ENCODE data around the gene IFNA2. TPM values are rescaled to one million over a fixed set of nuclear protein-coding genes. Genes with fewer than 3 reads are reported as not detected.
"Not testable (repeated sequence)": the region's sequence is repeated elsewhere in the genome, so short reads cannot be mapped to it uniquely, and the experiment has no call there.

IFNA2 gene
- total RNA-seq = not detected
- not detected for polyA plus RNA-seq
- total RNA-seq = not detected

DNA sequence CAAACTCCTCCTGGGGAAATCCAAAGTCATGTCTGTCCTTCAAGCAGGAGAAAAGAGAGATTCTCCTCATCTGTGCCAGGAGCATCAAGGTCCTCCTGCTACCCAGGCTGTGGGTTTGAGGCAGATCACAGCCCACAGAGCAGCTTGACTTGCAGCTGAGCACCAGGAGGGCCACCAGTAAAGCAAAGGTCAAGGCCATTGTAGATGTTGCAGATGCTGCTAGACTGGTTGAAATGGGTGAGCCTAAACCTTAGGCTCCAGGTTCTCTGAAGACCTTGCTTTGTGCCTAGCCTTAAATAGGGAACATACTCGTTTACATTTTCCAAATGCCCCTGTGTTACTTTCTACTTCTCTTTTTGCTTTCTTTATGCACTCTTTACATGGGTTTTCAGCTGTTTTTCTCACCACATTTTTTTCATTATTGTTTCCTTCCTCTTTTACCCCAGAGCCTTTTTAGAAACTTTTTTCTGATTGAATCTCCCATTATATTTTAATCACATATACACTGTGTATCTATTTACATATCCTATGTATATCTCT lies at the start of gene IFNA2:
IFNA2 (minus strand) TSS at position 268 of the 540 bp plus-strand sequence; CDS start at position 199, 69 bp downstream.
- Histone ChIP-seq H3K4me1 (ENCODE audit: control insufficient read depth in 2 of 2, insufficient read depth in 2 of 2, low read length in 2 of 2) (no peaks in the 10 kb centered on the region), H3K9me3 (ENCODE audit: control insufficient read depth in 2 of 3, low read length in 3 of 3) (no peaks in the 10 kb centered on the region), H3K27ac (ENCODE audit: low read depth, low read length) (no peak within 1 kb of the TSS), H3K4me3 (ENCODE audit: low read length) (no peak within 1 kb of the TSS), H3K27me3 (ENCODE audit: control insufficient read depth in 2 of 2, insufficient read depth in 2 of 2, low read length in 2 of 2) (no peaks in the 10 kb centered on the region), H3K36me3 (ENCODE audit: control insufficient read depth in 2 of 3, insufficient read depth in 3 of 3, low read length in 3 of 3) (no peaks in the 10 kb centered on the region)
- ChIA-PET CTCF (interaction anchor here (1.5 kb wide), 1 partner anchor 11 kb away, joined by 5 read pairs; no protein-coding TSS in a partner anchor), POLR2A (no interaction called here)
- peaks cover 0 to 17% (median 6%) of the 10 kb centered on the region in 7 donors for H3K4me1 Mint-ChIP-seq
- H3K27me3 Mint-ChIP-seq = peaks cover 29 to 63% (median 40%) of the 10 kb centered on the region in 5 donors
- intact Hi-C loops (cut with micrococcal nuclease) = no loop called here
- H3K4me3 Mint-ChIP-seq = no peak within 1 kb of the TSS
- H3K9me3 Mint-ChIP-seq = no peaks in the 10 kb centered on the region
- ATAC-seq (peak; percentile 18), DNase-seq (no peak)
- H3K27ac Mint-ChIP-seq = peak within 1 kb of the TSS in 1 of 9 donors; percentile 10
- no peaks in the 10 kb centered on the region for H3K36me3 Mint-ChIP-seq

DNA sequence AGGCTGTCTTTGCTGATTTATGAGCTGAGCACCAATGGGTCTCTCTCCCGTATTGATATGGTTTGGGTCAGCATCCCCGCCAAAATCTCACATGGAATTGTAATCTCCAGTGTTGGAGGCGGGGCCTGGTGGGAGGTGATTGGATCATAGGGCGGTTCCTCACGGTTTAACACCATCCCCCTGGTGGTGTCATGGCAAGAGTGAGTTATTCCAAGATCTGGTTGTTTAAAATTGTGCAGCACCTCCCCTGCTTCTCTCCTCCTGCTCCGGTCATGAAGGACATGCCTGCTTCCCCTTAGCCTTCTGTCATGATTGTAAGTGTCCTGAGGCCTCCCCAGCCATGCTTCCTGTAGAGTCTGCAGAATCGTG lies 49.8 kb upstream of the IFNA2 start:
- H3K27ac Mint-ChIP-seq; H3K9me3 ChIP-seq (ENCODE audit: control insufficient read depth in 2 of 3, low read length in 3 of 3); H3K4me1 ChIP-seq (ENCODE audit: control insufficient read depth in 2 of 2, insufficient read depth in 2 of 2, low read length in 2 of 2); H3K4me1 Mint-ChIP-seq; H3K36me3 ChIP-seq (ENCODE audit: control insufficient read depth in 2 of 3, insufficient read depth in 3 of 3, low read length in 3 of 3); H3K27me3 ChIP-seq (ENCODE audit: control insufficient read depth in 2 of 2, insufficient read depth in 2 of 2, low read length in 2 of 2); H3K9me3 Mint-ChIP-seq; intact Hi-C loops (cut with micrococcal nuclease); H3K27ac ChIP-seq (ENCODE audit: low read depth, low read length); POLR2A ChIA-PET; ATAC-seq; DNase-seq; H3K36me3 Mint-ChIP-seq; H3K4me3 Mint-ChIP-seq; H3K4me3 ChIP-seq (ENCODE audit: low read length): not testable (repeated sequence)
- peaks cover 22 to 49% (median 31%) of the 10 kb centered on the region in 5 donors for H3K27me3 Mint-ChIP-seq
- CTCF ChIA-PET = interaction anchor here (0.5 to 1.9 kb wide), 14 partner anchors 9 to 356 kb away, joined by 3 to 11 read pairs (median 4); no protein-coding TSS in a partner anchor

DNA sequence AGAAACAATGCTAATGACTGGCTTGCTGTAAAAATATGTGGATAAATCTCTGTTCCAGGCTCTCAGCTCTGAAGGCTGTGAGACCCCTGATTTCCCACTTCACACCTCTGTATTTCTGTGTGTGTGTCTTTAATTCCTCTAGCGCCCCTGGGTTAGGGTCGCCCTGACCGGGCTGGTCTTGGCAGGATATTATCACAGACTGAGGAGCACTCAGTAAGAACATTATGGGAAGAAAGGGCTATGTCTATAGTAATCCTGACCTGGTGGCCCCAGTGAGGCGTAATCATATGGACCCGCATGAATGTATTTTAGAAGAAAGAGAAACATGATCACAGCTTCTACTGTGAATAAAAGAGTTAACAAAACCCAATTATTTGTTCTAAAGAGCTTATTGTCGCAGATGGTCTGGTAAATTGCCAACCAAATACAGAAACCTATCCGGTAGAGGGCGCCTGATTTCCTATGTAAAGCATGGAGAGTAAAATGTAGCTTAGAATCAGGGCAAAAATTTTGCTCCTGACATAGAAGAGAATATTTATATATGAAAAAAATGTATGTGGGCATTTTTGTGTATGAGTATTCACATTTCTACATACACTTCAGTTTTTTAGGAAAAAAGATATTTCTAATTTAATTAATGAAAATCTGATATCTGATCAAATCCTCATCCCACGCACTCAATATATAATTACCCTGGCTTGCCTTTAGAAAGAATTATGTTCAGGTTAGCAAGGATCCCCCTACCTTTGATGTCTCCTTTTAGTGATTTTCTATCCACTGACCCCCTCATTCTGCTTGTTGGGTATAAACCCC lies 49.2 kb upstream of the IFNA2 start:
- H3K27me3 Mint-ChIP-seq = peaks cover 22 to 52% (median 34%) of the 10 kb centered on the region in 5 donors
- H3K4me1 Mint-ChIP-seq = no peaks in the 10 kb centered on the region
- H3K9me3 Mint-ChIP-seq = no peaks in the 10 kb centered on the region
- DNase-seq (peak in 7 of 9 donors; percentile 20 to 60 (median 50)), ATAC-seq (peak; percentile 62)
- no peak overlapping the region for H3K27ac Mint-ChIP-seq
- no peak overlapping the region for H3K4me3 Mint-ChIP-seq
- Histone ChIP-seq H3K27me3 (ENCODE audit: control insufficient read depth in 2 of 2, insufficient read depth in 2 of 2, low read length in 2 of 2) (no peaks in the 10 kb centered on the region), H3K36me3 (ENCODE audit: control insufficient read depth in 2 of 3, insufficient read depth in 3 of 3, low read length in 3 of 3) (no peaks in the 10 kb centered on the region), H3K9me3 (ENCODE audit: control insufficient read depth in 2 of 3, low read length in 3 of 3) (no peaks in the 10 kb centered on the region), H3K27ac (ENCODE audit: low read depth, low read length) (no peak overlapping the region), H3K4me3 (ENCODE audit: low read length) (no peak overlapping the region), H3K4me1 (ENCODE audit: control insufficient read depth in 2 of 2, insufficient read depth in 2 of 2, low read length in 2 of 2) (no peaks in the 10 kb centered on the region)
- intact Hi-C loops (cut with micrococcal nuclease) = loop anchor here (1.0 kb wide), 3 partner anchors 21 to 355 kb away; no protein-coding TSS in a partner anchor
- ChIA-PET CTCF (interaction anchor here (0.5 to 1.9 kb wide), 17 partner anchors 10 to 356 kb away, joined by 3 to 11 read pairs (median 4); no protein-coding TSS in a partner anchor), POLR2A (interaction anchor here (0.6 kb wide), 1 partner anchor 8 kb away, joined by 3 read pairs; no protein-coding TSS in a partner anchor)
- no peaks in the 10 kb centered on the region for H3K36me3 Mint-ChIP-seq

DNA sequence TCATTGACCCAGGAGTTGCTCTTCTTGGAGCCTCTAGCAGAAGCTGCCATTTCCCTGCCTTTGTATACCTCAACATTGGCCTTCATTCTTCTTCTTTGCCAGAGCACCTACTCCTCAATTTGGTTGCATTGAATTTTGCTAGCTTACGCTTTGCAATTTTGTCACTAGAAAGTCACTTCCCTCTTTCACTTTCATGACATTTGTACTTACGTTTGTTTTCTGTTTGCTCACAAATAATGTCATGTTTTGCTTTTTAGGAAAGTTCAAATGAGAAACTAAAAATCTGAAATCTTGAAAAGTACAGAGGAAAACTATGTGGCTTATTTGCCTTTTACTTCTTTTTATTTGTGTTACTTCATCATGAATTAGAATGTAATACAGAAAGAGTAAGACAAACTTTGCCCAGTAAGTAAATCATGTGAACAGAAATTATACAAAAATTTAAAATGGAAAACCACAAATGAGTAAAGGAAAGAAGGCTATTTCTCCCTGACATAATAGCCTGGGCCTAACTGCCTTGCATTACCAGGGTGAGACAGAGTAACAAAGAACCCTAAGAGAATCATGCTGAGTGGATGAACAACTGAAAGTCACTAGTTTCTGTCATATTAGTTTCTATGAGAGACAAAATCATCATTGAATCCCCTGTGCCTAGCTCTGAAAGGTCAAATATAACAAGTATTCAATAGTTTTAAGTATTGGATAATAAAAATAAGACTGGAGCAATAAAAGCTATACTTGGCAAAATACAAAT lies 47.7 kb upstream of the IFNA2 start:
- H3K27me3 ChIP-seq (ENCODE audit: control insufficient read depth in 2 of 2, insufficient read depth in 2 of 2, low read length in 2 of 2) = no peaks in the 10 kb centered on the region
- H3K27ac Mint-ChIP-seq = no peak overlapping the region
- H3K9me3 ChIP-seq (ENCODE audit: control insufficient read depth in 2 of 3, low read length in 3 of 3) = no peaks in the 10 kb centered on the region
- DNase-seq (no peak), ATAC-seq (no peak)
- H3K36me3 Mint-ChIP-seq = peaks cover 0 to 2% (median 0%) of the 10 kb centered on the region in 5 donors
- intact Hi-C loops (cut with micrococcal nuclease) = no loop called here
- peaks cover 22 to 68% (median 40%) of the 10 kb centered on the region in 5 donors for H3K27me3 Mint-ChIP-seq
- H3K4me3 ChIP-seq (ENCODE audit: low read length) = no peak overlapping the region
- ChIA-PET POLR2A (no interaction called here), CTCF (interaction anchor here (1.6 to 1.9 kb wide), 2 partner anchors 21 to 355 kb away, joined by 5 to 7 read pairs; no protein-coding TSS in a partner anchor)
- no peaks in the 10 kb centered on the region for H3K36me3 ChIP-seq (ENCODE audit: control insufficient read depth in 2 of 3, insufficient read depth in 3 of 3, low read length in 3 of 3)
- no peaks in the 10 kb centered on the region for H3K9me3 Mint-ChIP-seq
- H3K4me1 ChIP-seq (ENCODE audit: control insufficient read depth in 2 of 2, insufficient read depth in 2 of 2, low read length in 2 of 2) = no peaks in the 10 kb centered on the region
- no peak overlapping the region for H3K27ac ChIP-seq (ENCODE audit: low read depth, low read length)
- no peak overlapping the region for H3K4me3 Mint-ChIP-seq
- H3K4me1 Mint-ChIP-seq = no peaks in the 10 kb centered on the region

DNA sequence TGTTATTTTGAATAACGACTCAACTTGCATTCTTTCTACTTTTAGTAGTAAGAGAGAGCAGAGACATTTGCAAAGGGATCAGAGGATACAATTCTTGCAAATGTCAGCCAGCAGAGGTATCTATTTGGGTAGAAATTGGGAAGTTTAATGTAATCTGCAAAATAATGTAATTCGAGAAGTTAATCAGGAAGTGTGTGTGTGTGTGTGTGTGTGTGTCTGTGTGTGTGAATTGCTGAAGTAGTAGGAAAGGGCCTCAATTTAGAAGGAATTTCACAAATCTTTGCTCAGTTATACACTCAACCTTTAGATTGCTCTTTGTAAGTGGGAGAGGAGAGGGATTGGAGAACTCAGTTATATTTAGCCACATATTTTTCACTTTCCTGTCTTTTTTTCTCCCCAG lies 44.0 kb upstream of the IFNA2 start:
- Mint-ChIP-seq H3K4me3 (no peak overlapping the region), H3K4me1 (no peaks in the 10 kb centered on the region), H3K36me3 (peaks cover 0 to 2% (median 0%) of the 10 kb centered on the region in 5 donors), H3K27ac (no peak overlapping the region), H3K9me3 (no peaks in the 10 kb centered on the region), H3K27me3 (peaks cover 28 to 79% (median 43%) of the 10 kb centered on the region in 5 donors)
- intact Hi-C loops (cut with micrococcal nuclease) = no loop called here
- Histone ChIP-seq H3K27ac (ENCODE audit: low read depth, low read length) (no peak overlapping the region), H3K4me3 (ENCODE audit: low read length) (no peak overlapping the region), H3K4me1 (ENCODE audit: control insufficient read depth in 2 of 2, insufficient read depth in 2 of 2, low read length in 2 of 2) (no peaks in the 10 kb centered on the region), H3K27me3 (ENCODE audit: control insufficient read depth in 2 of 2, insufficient read depth in 2 of 2, low read length in 2 of 2) (no peaks in the 10 kb centered on the region), H3K36me3 (ENCODE audit: control insufficient read depth in 2 of 3, insufficient read depth in 3 of 3, low read length in 3 of 3) (no peaks in the 10 kb centered on the region), H3K9me3 (ENCODE audit: control insufficient read depth in 2 of 3, low read length in 3 of 3) (no peaks in the 10 kb centered on the region)
- DNase-seq = no peak
- CTCF ChIA-PET = no interaction called here
- POLR2A ChIA-PET = no interaction called here
- ATAC-seq = no peak

DNA sequence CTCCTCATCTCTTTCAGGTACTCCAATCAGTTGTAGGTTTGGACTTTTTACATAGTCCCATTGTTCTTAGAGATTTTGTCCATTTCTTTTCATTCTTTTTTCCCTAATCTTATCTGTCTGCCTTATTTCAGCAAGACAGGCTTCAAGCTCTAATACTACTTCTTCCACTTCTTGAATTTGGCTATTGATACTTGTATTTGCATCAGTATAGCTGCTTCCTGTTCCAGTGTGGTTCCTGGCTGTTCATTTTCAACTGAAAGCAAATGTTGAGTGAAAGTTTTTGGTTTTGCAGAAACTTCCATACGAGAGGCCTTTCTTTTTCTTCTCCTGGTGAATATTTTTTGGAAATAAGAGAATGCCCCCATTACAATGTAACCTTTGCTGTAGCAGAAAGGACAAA lies 43.0 kb upstream of the IFNA2 start:
- Histone ChIP-seq H3K9me3 (ENCODE audit: control insufficient read depth in 2 of 3, low read length in 3 of 3) (no peaks in the 10 kb centered on the region), H3K4me1 (ENCODE audit: control insufficient read depth in 2 of 2, insufficient read depth in 2 of 2, low read length in 2 of 2) (no peaks in the 10 kb centered on the region), H3K36me3 (ENCODE audit: control insufficient read depth in 2 of 3, insufficient read depth in 3 of 3, low read length in 3 of 3) (no peaks in the 10 kb centered on the region), H3K27ac (ENCODE audit: low read depth, low read length) (no peak overlapping the region), H3K4me3 (ENCODE audit: low read length) (no peak overlapping the region), H3K27me3 (ENCODE audit: control insufficient read depth in 2 of 2, insufficient read depth in 2 of 2, low read length in 2 of 2) (no peaks in the 10 kb centered on the region)
- CTCF ChIA-PET = no interaction called here
- H3K27ac Mint-ChIP-seq = no peak overlapping the region
- no peaks in the 10 kb centered on the region for H3K9me3 Mint-ChIP-seq
- H3K27me3 Mint-ChIP-seq = peaks cover 20 to 76% (median 40%) of the 10 kb centered on the region in 5 donors
- H3K36me3 Mint-ChIP-seq = peaks cover 0 to 2% (median 0%) of the 10 kb centered on the region in 5 donors
- intact Hi-C loops (cut with micrococcal nuclease) = no loop called here
- H3K4me3 Mint-ChIP-seq = no peak overlapping the region
- H3K4me1 Mint-ChIP-seq = no peaks in the 10 kb centered on the region
- ATAC-seq (no peak), DNase-seq (no peak)
- POLR2A ChIA-PET = no interaction called here
